ENCODE results near the gene GABRB1. TPM values are rescaled to one million over a fixed set of nuclear protein-coding genes. Genes with fewer than 3 reads are reported as not detected.
A peak's percentile ranks its signal among the peaks of the same experiment; 100 is the strongest.

The GABRB1 gene
- total RNA-seq, 2 experiments from 2014 or later, result not detected

GRCh38 chr4:47017081-47017480, 14.3 kb upstream of the GABRB1 start:
- CTCF ChIA-PET, result no interaction called here
- peaks cover 3% of the 10 kb centered on the region for H3K27me3 Mint-ChIP-seq
- no peak for ATAC-seq
- H3K9me3 Mint-ChIP-seq (ENCODE audit: low read depth), result no peaks in the 10 kb centered on the region
- DNase-seq, result no peak
- no peaks in the 10 kb centered on the region for H3K4me1 Mint-ChIP-seq
- H3K27ac Mint-ChIP-seq, result no peak overlapping the region
- H3K4me3 Mint-ChIP-seq, result no peak overlapping the region
- H3K36me3 Mint-ChIP-seq, result peaks cover 1% of the 10 kb centered on the region

GRCh38 chr4:47017494-47017893, 13.9 kb upstream of the GABRB1 start:
- Mint-ChIP-seq H3K27me3 (peaks cover 3% of the 10 kb centered on the region), H3K9me3 (ENCODE audit: low read depth) (no peaks in the 10 kb centered on the region), H3K36me3 (no peaks in the 10 kb centered on the region), H3K4me1 (no peaks in the 10 kb centered on the region), H3K27ac (no peak overlapping the region), H3K4me3 (no peak overlapping the region)
- no peak for ATAC-seq
- CTCF ChIA-PET, result no interaction called here
- DNase-seq, result no peak

DNA sequence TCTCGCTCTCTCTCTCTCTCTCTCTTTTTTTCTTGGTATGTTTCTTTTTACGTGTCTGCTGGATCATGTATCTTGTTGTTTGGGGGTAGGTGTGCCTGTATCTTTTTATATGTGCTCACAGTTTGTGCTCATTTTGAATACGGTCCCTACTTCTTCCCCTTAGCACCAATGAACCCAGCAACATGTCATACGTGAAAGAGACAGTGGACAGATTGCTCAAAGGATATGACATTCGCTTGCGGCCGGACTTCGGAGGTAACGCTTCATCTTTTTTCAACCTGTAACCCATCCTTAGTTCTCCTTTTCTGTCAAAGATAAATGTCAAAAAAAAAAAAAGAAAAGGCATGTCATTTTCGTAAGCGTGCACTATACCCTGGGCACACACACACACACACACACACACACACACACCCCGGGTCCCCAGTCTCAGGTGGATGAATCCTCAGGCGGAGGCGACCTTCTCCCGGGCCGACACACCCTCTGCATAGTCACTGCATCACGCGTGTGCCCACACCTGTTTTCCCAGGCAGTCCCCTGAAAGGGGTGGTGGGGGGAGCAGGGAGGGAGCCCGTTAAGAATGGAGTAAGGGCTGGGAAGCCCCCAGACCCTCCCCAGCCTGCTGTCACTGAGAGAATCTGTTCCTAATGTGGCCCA, 511 bp downstream of the GABRB1 start:
- Mint-ChIP-seq H3K27ac (no peak overlapping the region), H3K4me3 (peak overlapping the region; percentile 52), H3K36me3 (no peaks in the 10 kb centered on the region), H3K4me1 (peaks cover 17% of the 10 kb centered on the region), H3K9me3 (ENCODE audit: low read depth) (no peaks in the 10 kb centered on the region), H3K27me3 (peaks cover 43% of the 10 kb centered on the region)
- no peak for DNase-seq
- CTCF ChIA-PET, result interaction anchor here (1.0 kb wide), 1 partner anchor 21 kb away, joined by 3 read pairs; no protein-coding TSS in a partner anchor
- ATAC-seq, result peak; percentile 48

DNA sequence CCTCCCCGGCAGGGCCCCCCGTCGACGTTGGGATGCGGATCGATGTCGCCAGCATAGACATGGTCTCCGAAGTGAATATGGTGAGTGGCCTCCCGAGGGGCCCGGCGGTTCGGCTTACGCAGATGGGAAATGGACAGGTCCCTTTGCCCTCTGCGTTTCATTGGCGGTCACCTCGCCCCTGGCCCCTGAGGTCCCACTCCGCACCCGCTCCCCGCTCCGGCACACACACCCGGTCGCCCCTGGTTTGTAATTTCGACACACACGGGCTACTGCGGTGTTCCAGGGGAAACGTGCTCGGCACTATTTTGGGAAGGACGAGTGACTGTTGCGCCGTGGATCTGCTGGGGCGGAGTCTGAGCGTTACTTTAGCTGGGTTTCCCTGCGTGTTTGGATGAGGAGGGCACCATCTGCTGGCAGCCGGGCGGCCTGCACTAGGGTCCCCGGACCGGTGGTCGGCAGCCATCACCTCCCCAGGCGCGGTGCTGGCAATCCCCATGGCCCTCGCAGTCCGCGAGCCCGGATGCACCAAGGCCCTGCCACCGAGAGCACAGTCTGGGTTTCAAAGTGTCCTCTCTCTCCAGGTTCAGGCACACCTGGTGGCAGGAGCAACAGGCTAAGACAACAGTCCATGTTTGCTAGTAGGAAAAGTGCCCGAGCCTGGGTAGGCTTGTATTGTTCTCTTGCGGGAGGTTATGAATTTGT, 1.2 kb downstream of the GABRB1 start:
- H3K36me3 Mint-ChIP-seq, result no peaks in the 10 kb centered on the region
- CTCF ChIA-PET, result interaction anchor here (1.0 kb wide), 1 partner anchor 22 kb away, joined by 3 read pairs; no protein-coding TSS in a partner anchor
- ATAC-seq (peak; percentile 91), DNase-seq (peak; percentile 68)
- peaks cover 43% of the 10 kb centered on the region for H3K27me3 Mint-ChIP-seq
- H3K9me3 Mint-ChIP-seq (ENCODE audit: low read depth), result no peaks in the 10 kb centered on the region
- peaks cover 17% of the 10 kb centered on the region for H3K4me1 Mint-ChIP-seq
- no peak overlapping the region for H3K27ac Mint-ChIP-seq
- H3K4me3 Mint-ChIP-seq, result peak overlapping the region; percentile 52

GRCh38 chr4:47038263-47038662, 6.9 kb downstream of the GABRB1 start:
- H3K27ac Mint-ChIP-seq, result no peak overlapping the region
- no peak overlapping the region for H3K4me3 Mint-ChIP-seq
- H3K9me3 Mint-ChIP-seq (ENCODE audit: low read depth), result no peaks in the 10 kb centered on the region
- H3K4me1 Mint-ChIP-seq, result no peaks in the 10 kb centered on the region
- peaks cover 14% of the 10 kb centered on the region for H3K27me3 Mint-ChIP-seq
- H3K36me3 Mint-ChIP-seq, result no peaks in the 10 kb centered on the region
- no peak for DNase-seq
- CTCF ChIA-PET, result no interaction called here
- ATAC-seq, result no peak

DNA sequence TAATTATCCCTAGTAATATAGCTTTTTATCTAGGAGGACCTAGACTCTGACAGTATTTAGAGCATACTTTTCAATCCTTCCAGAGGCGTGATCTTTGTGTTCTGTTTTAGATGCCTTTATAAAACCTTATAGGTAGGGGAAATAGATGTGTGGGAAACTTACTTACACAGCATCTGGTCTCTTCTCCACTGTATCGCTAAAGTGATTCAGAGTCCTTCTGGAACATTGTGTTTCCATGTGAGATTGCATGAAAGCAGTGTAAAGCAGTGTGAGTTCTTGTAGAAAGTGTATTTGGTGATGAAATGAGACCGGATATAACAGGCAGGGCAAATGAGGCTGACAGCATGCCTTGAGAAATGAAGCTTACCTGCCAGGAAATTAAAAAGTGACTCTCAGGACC, 9.5 kb downstream of the GABRB1 start:
- Mint-ChIP-seq H3K27ac (no peak overlapping the region), H3K27me3 (peaks cover 13% of the 10 kb centered on the region), H3K4me1 (no peaks in the 10 kb centered on the region), H3K9me3 (ENCODE audit: low read depth) (no peaks in the 10 kb centered on the region), H3K36me3 (no peaks in the 10 kb centered on the region), H3K4me3 (no peak overlapping the region)
- DNase-seq (no peak), ATAC-seq (no peak)
- CTCF ChIA-PET, result no interaction called here

DNA sequence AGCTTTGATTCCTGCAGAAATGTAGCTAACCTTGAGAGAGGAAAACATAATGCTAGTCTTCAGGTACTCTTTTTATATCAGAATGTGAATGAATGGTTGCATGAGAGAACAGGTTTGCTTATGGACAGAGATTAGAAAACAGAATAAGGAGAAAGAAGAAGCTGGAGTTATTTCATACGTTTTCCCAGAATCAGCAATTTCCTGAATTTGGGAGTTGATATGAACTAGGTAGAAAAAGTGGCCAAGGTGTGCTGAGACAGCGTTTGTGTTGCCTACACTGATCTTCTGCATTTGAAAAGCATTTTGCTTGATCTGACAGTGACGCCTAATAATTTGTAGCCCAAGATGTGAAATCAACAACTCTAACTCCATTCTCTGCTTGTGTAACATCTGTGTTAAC, 12.5 kb downstream of the GABRB1 start:
- no peaks in the 10 kb centered on the region for H3K36me3 Mint-ChIP-seq
- CTCF ChIA-PET, result no interaction called here
- ATAC-seq (no peak), DNase-seq (no peak)
- no peak overlapping the region for H3K4me3 Mint-ChIP-seq
- H3K4me1 Mint-ChIP-seq, result no peaks in the 10 kb centered on the region
- H3K9me3 Mint-ChIP-seq (ENCODE audit: low read depth), result no peaks in the 10 kb centered on the region
- H3K27me3 Mint-ChIP-seq, result peaks cover 16% of the 10 kb centered on the region
- no peak overlapping the region for H3K27ac Mint-ChIP-seq

DNA sequence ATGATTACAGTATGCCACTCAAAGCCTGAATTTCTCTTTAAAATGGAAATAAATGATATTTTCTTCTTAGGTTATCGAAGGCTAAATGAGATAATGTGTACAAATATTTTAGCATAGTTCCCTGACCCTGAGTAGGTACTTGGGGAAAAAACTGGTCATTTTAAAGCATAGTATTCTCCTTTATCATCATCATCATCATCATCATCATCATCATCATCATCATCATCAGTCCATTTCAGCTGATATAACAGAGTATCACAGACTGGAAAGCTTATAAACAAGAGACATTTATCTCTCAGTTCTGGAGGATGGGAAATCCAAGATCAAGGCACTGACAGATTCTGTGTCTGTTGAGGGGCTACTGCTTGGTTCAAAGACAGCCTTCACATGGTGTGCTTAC, 13.9 kb downstream of the GABRB1 start:
- H3K36me3 Mint-ChIP-seq, result no peaks in the 10 kb centered on the region
- H3K4me1 Mint-ChIP-seq, result no peaks in the 10 kb centered on the region
- peaks cover 26% of the 10 kb centered on the region for H3K27me3 Mint-ChIP-seq
- H3K4me3 Mint-ChIP-seq, result no peak overlapping the region
- CTCF ChIA-PET, result no interaction called here
- H3K27ac Mint-ChIP-seq, result no peak overlapping the region
- DNase-seq (no peak), ATAC-seq (no peak)
- H3K9me3 Mint-ChIP-seq (ENCODE audit: low read depth), result no peaks in the 10 kb centered on the region

DNA sequence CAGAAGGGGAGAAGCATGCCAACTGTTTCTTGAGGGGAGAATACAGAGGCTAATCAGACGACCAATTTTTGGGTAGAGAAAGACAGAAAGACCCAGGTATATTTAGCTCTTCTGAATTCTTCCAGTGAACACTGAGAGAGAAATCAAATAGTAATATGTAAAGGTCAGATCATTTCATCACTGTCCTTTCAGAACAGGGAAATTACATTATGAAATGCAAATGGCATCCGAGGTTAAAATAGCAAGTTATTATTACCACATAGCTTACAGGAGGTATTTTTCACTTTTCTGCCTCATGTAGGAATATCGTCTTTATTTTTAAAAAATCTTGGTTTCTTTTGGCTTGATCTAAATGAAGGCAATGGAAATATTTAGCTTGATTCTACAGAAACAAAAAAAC, 18.0 kb downstream of the GABRB1 start:
- no peak overlapping the region for H3K4me3 Mint-ChIP-seq
- DNase-seq, result no peak
- CTCF ChIA-PET, result no interaction called here
- no peaks in the 10 kb centered on the region for H3K9me3 Mint-ChIP-seq (ENCODE audit: low read depth)
- no peak for ATAC-seq
- H3K4me1 Mint-ChIP-seq, result no peaks in the 10 kb centered on the region
- peaks cover 29% of the 10 kb centered on the region for H3K27me3 Mint-ChIP-seq
- H3K27ac Mint-ChIP-seq, result no peak overlapping the region
- no peaks in the 10 kb centered on the region for H3K36me3 Mint-ChIP-seq

- no peaks in the 10 kb centered on the region for H3K4me1 Mint-ChIP-seq
- H3K27ac Mint-ChIP-seq, result no peak overlapping the region
- CTCF ChIA-PET, result no interaction called here
These were observed 19.7 kb downstream of the GABRB1 start for GRCh38 chr4:47050761-47051725.

GRCh38 chr4:47053485-47053884, 22.1 kb downstream of the GABRB1 start:
- no peaks in the 10 kb centered on the region for H3K9me3 Mint-ChIP-seq (ENCODE audit: low read depth)
- DNase-seq (no peak), ATAC-seq (no peak)
- CTCF ChIA-PET, result no interaction called here
- H3K27ac Mint-ChIP-seq, result no peak overlapping the region
- no peaks in the 10 kb centered on the region for H3K4me1 Mint-ChIP-seq
- peaks cover 23% of the 10 kb centered on the region for H3K27me3 Mint-ChIP-seq
- H3K4me3 Mint-ChIP-seq, result no peak overlapping the region
- no peaks in the 10 kb centered on the region for H3K36me3 Mint-ChIP-seq

More at GRCh38 chr4:47050761-47051725, 19.7 kb downstream of the GABRB1 start:
- no peak for DNase-seq
- Mint-ChIP-seq H3K4me3 (no peak overlapping the region), H3K9me3 (ENCODE audit: low read depth) (no peaks in the 10 kb centered on the region), H3K27me3 (peaks cover 25% of the 10 kb centered on the region), H3K36me3 (no peaks in the 10 kb centered on the region)
- ATAC-seq, result no peak

DNA sequence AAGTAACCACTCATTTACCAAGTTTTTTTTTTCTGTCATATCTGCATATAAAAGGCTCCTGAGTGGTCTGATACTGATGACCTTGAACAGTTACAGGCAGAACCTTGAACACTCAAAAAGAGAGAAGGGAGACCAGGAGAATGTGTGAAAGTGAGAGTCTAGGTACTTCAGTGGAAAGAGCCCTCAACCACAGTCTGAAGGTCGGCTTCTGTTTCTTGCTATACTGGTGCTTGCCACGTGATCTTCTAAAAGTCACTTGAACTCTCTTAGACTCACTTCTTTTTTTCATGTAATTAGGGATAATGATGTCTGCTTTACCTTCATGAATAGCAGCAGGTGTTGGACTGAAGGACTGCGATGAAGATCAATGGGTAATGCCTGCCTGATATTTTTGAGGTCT, 22.8 kb downstream of the GABRB1 start:
- Mint-ChIP-seq H3K4me3 (no peak overlapping the region), H3K27ac (no peak overlapping the region), H3K9me3 (ENCODE audit: low read depth) (no peaks in the 10 kb centered on the region), H3K27me3 (peaks cover 20% of the 10 kb centered on the region), H3K36me3 (no peaks in the 10 kb centered on the region), H3K4me1 (no peaks in the 10 kb centered on the region)
- no peak for ATAC-seq
- CTCF ChIA-PET, result no interaction called here
- DNase-seq, result no peak

GRCh38 chr4:47057991-47058390, 26.6 kb downstream of the GABRB1 start:
- no peaks in the 10 kb centered on the region for H3K4me1 Mint-ChIP-seq
- CTCF ChIA-PET, result no interaction called here
- peaks cover 6% of the 10 kb centered on the region for H3K27me3 Mint-ChIP-seq
- DNase-seq, result no peak
- no peak overlapping the region for H3K27ac Mint-ChIP-seq
- H3K36me3 Mint-ChIP-seq, result no peaks in the 10 kb centered on the region
- H3K4me3 Mint-ChIP-seq, result no peak overlapping the region
- ATAC-seq, result no peak
- H3K9me3 Mint-ChIP-seq (ENCODE audit: low read depth), result no peaks in the 10 kb centered on the region
